ENCODE results near the gene SPATA32. TPM values are rescaled to one million over a fixed set of nuclear protein-coding genes. Genes with fewer than 3 reads are reported as not detected.
A peak's percentile ranks its signal among the peaks of the same experiment; 100 is the strongest.

Gene SPATA32
- polyA plus RNA-seq, 4 donors, result 0.13 to 0.19 (median 0.17) TPM; not detected in 1

DNA sequence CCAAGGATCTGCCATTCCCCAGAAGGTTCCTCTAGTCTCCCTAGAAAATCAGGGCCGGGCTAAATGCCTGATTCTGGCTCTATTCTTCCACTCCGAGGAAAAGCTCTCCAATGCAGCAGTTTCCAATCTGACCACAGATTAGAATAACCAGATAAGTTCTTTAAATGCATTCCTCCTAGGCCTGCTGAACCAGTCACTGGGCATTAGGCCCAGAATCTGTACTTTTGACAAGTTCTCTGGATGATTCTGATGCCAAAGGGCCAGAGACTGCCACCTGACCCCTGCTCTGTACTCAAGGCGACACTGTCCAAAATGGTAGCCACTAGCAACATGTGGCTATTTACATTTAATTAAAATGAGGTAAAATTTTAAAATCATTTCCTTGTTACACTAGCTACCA lies 32.6 kb upstream of the SPATA32 start:
- DNase-seq (ENCODE audit: low read depth in 4 of 4, low spot score in 3 of 4), result no peak

DNA sequence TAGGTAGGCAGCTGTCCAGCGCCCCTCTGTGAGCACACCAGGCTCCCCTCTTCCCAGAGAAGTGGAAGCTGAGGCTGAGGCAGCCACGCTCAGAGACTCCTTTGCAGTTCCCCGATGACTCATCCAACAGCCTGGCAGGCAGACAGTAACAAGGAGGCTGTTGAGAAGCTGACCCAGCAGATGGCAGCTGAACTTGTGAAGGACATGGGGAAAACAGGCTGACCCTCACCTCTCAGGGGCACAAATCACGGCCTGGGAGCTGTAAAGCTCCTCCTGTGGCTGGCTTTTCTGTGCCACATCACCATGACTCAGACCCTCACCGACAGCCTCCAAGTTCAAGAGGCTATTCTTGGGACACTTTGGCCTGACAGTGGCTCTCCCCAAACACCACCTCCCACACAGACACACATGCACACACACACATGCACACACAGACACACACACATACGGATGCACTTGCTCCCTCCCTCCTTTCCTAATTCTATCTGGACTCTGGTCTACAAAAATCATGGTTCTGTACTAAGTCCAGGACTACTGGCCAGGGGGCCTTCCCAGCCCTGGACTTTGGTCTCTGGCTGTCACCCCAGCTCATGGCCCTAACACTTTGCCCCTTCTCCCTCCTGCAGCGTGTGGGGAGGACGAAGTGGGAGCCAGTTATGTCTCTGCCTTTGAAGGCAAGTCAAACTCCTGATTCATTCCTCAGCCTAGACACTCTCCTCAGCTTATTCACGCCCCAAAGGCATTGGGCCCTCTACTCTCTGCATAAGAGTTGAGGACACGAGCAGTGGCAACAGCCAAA lies 31.7 kb upstream of the SPATA32 start:
- DNase-seq (ENCODE audit: low read depth in 4 of 4, low spot score in 3 of 4), result no peak

- DNase-seq (ENCODE audit: low read depth in 4 of 4, low spot score in 3 of 4), result no peak
Observed at GRCh38 chr17:45292696-45293412, 31.0 kb upstream of the SPATA32 start.

- no peak for DNase-seq (ENCODE audit: low read depth in 4 of 4, low spot score in 3 of 4)
Observed at GRCh38 chr17:45291171-45291805, 29.4 kb upstream of the SPATA32 start.

DNA sequence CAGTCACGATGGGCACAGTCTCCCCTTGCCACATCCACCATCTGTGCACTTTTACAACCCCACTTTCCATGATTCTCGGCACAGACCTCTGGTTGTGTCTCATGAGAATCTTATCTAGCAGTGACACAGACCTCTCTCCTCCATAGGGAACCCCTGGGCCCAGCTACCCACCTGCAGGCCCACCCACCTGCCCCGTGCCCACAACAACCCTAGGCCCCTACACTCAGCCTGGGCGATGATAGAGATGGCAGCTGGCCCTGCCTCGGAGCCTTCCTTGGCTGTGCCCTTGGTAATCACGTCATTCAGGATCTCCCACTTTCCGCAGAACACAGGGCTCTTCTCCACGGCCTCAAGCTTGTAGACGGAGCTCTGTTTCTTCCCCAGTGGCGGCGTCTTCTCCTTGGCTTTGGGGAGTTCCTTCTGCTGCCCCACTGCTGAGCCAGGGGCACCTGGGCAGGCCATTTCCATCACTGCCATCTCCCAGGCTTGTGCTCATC lies 28.4 kb upstream of the SPATA32 start:
- no peak for DNase-seq (ENCODE audit: low read depth in 4 of 4, low spot score in 3 of 4)

GRCh38 chr17:45289301-45290268 lies 27.7 kb upstream of the SPATA32 start:
- DNase-seq (ENCODE audit: low read depth in 4 of 4, low spot score in 3 of 4), result no peak

DNA sequence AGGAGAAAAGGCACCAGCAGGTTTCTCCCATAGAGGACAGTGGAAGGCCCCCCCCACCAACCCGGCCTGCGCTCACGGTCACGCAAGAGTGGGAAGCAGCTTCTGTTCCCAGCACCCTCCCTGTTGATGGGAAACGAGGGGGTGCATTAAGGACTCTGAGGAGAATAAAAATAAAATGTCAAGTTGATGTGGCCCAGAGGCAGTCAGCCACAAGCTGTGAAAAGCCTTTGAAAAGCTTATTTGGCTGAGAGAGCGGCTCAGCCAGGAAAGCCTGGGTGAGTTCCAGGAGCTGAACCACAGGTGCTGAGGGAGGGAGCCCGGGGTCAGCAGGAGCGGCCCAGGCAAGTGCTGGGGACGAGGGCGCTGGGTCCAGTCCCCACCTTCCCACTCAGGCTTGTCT lies 26.9 kb upstream of the SPATA32 start:
- no peak for DNase-seq (ENCODE audit: low read depth in 4 of 4, low spot score in 3 of 4)

DNA sequence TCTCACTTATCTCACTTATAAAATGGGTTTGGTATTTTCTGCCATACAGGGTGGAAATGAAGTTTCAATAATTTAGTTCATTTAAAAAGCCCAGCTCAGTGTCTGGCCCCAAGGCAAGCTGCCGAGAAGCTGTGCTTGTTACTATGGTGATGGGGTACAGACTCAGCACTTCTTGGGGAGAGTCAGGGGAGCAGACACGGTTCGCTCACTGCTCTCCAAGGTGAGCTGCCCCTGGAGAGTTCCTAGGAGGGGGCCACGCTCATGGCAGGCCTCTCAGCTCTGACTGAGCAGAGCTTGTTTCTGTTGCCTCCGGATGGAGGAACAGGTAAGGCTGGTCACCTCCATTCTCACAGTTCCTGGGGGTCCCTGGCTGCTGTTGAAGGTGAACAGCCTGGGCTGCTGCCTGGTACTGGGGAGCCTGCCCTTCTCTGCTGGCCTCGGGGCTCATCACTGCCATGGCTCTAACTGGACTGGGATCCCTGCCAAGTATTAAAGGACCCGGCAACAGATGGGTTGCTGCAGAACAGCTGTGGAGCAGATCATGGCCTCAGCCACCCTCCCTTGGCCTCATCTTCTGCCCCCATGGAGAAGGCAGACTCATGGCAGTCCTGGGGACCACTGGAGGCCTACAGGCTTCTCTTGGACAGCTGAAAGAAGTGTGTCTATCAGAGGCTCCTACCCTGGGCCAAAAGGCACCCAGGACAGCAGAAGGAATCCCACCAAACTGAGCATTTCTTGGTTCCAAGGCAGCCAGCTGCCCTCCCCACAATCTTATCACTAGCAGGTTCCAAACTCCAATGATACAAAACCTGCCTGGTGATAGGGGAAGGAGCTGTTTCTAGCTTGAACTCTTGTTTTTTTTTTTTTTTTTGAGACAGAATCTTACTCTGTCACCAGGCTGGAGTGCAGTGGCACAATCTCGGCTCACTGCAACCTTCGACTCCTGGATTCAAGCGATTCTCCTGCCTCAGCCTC lies 25.9 kb upstream of the SPATA32 start:
- no peak for DNase-seq (ENCODE audit: low read depth in 4 of 4, low spot score in 3 of 4)

GRCh38 chr17:45286286-45286685 lies 24.4 kb upstream of the SPATA32 start:
- no peak for DNase-seq (ENCODE audit: low read depth in 4 of 4, low spot score in 3 of 4)

- no peak for DNase-seq (ENCODE audit: low read depth in 4 of 4, low spot score in 3 of 4)
Observed at GRCh38 chr17:45284176-45285140, 22.6 kb upstream of the SPATA32 start.

GRCh38 chr17:45283711-45284110 lies 21.8 kb upstream of the SPATA32 start:
- no peak for DNase-seq (ENCODE audit: low read depth in 4 of 4, low spot score in 3 of 4)

- no peak for DNase-seq (ENCODE audit: low read depth in 4 of 4, low spot score in 3 of 4)
Observed at GRCh38 chr17:45282683-45283644, 21.1 kb upstream of the SPATA32 start.

DNA sequence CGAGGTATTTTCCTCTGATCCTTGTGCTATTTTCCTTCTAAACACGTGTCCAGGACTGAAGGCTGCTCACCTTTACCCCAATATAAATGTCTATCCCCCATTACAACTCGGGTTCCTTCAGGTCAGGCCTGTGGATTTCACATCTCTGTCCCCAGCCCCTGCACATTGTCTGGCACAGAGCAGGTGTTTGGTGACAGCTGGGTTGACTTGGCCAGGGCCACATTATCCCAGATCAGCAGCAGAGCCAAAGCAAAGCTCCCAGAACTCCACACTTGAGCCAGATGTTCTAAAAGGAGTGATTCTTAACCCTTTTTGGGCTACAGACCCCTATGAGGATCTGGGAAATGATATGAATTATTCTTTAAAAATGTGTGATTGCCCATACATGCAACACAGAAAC lies 18.0 kb upstream of the SPATA32 start:
- DNase-seq (ENCODE audit: low read depth in 4 of 4, low spot score in 3 of 4), result no peak

GRCh38 chr17:45277992-45278391 lies 16.1 kb upstream of the SPATA32 start:
- DNase-seq (ENCODE audit: low read depth in 4 of 4, low spot score in 3 of 4), result no peak

GRCh38 chr17:45277216-45277849 lies 15.4 kb upstream of the SPATA32 start:
- peak; percentile 82 to 90 (median 87) for DNase-seq (ENCODE audit: low read depth in 4 of 4, low spot score in 3 of 4)

GRCh38 chr17:45276031-45276430 lies 14.1 kb upstream of the SPATA32 start:
- no peak for DNase-seq (ENCODE audit: low read depth in 4 of 4, low spot score in 3 of 4)
